LNCAP (cell line): Measurements from ENCODE around the gene FBXL15.

ENCODE experiments used
- TF ChIP-seq, protein P1 (sequence below): fragments of 450-650 bp; IDR thresholded peaks from 2 replicates; pipeline ENCODE4 v1.5.1; 2017; ENCODE audit warnings: mild to moderate bottlenecking

FBXL15 gene

DNA sequence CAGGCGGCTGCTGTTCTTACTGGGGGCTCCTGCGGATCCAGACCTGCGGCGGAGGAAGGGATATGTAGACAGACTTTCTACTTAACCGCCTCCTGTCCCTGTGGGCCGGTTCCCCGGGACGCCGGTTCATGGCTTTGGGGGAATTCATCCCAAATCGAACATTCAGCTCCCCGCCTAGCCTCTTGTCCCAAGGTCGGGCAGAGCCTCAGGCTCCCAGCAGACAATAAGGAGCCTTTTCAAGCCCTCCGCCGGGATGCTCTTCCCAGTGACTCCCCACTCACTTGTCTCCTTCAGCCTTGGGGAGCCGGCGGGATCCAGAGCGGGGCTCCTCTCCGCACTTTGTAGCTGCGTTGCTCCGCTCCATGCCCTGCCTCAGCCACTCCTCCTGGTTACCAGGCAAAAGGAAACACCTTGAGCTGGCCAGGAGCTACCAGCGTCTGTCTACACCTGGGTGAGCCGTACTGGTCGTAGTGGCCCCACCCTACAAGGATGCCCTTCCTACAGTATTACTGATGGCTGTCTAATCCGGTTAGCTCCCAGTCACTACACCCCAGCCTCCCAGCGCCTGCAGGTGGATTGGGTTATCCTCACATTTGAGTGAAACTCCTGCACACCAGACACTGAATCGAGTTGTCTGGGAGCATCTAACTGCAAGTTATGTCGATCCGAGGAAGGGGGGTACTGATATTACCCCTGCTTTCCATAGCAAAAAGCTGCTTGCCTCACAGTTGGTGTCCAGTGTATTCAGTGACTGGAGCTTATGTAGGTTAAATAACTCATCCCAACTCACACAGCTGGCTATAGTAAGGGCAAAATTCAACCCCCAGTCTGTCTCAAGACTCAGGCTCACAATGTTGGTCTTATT is 30.7 kb downstream of the FBXL15 start, which contains the start of gene C10orf95:
Gene C10orf95 (minus strand): TSS at position 439 of the 865 bp plus-strand sequence. CDS start 450 bp downstream, outside the sequence.
- TF ChIP-seq, protein P1, sequence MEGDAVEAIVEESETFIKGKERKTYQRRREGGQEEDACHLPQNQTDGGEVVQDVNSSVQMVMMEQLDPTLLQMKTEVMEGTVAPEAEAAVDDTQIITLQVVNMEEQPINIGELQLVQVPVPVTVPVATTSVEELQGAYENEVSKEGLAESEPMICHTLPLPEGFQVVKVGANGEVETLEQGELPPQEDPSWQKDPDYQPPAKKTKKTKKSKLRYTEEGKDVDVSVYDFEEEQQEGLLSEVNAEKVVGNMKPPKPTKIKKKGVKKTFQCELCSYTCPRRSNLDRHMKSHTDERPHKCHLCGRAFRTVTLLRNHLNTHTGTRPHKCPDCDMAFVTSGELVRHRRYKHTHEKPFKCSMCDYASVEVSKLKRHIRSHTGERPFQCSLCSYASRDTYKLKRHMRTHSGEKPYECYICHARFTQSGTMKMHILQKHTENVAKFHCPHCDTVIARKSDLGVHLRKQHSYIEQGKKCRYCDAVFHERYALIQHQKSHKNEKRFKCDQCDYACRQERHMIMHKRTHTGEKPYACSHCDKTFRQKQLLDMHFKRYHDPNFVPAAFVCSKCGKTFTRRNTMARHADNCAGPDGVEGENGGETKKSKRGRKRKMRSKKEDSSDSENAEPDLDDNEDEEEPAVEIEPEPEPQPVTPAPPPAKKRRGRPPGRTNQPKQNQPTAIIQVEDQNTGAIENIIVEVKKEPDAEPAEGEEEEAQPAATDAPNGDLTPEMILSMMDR = no peak

DNA sequence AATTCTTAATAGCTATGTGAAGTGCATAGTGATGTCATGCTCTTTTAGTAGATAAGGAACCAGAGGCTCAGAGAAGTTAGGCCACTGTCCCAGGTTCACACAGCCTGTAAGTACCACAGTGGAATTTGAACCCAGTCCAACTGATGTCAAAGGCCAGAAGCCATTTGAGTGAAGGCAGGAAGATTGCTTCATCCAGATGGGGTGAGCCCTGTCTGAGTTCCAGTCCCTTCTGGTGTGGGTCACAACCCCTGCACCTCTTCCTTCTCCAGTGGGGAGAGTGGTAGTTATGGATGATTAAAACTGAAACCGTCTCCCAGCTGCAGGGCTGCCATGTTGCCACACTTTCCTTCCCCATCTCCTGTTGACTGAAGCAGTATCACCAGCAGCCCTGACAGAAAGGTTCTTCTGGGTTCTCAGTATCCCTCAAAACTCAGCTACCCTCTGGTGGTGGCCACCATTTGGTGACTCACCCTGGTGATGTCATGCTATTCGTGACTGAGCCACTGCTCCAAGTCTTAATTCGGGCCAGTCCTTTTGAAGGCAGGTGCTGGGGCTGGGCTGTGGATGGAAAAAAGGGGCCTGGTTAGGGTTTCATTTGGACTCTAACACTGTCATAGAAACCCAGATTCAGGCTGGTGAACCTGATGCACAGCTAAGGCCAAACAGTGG is 32.2 kb downstream of the FBXL15 start:
- TF ChIP-seq, protein P1 = no peak

DNA sequence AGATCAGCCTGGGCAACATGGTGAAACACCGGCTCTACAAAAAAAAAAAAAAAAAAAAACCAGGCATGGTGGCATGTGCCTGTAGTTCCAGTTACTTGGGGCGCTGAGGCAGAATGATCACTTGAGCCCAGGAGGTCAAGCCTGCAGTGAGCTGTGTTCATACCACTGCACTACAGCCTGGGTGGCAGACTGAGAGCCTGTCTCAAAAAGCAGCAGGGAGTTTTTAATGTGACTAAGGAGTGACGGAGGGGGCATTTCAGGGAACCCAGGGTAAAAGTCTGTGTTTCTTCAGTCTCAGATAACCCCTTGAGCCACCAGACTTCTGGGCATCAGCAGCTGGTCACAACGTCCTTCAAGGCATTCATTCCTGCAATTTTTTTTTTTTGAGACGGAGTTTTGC is 32.9 kb downstream of the FBXL15 start:
- TF ChIP-seq, protein P1 = no peak

DNA sequence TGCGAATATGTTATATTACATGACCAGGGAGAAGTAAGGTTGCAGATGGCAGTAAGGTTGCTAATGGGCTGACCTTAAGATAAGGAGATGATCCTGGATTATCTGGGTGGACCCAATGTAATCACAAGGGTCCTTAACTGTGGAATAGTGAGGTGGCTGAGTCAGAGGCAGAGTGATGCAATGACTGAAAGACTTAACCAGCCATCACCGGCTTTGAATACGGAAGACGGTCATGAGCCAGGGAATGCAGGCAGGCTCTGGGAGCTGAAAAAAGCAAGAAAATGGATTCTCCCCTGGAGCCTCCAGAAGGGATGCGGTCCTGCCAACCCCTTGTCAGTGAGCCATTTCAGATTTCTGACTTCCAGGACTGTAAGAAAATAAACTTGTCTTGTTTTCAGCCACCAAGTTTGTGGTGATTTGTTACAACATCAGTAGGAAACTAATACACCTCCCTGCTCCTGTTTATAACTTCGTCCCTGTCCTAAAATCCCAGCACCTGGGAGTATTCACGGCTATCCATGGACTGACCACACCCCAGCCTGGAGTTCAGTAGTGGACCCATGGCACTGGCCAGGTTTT is 35.3 kb downstream of the FBXL15 start:
- TF ChIP-seq, protein P1 = no peak

DNA sequence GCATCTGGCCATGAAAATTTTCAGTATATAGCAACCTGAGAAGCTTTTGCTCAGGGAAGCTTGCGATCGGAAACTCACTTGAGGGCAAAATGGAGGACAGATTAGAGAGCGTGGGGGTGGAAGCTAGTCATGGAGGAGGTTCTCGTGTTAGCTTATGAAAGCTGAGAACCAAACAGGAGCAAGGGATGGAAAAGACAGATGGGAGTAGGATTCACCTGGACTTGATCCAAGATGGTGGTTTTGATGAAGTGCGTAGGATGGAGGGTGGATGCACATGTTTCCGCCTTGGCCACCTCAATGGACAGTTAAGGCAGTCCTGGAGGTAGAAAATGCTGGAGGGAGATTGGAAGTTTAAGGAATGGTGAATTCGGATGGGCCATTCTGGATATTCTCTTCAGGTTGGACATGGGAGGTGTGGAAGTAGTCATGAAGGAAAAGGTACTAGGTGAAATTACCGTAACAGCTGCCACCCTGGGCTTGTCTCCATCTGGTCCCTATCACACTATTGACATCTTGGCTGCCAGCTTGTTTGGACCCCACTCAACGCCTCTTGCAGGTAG is 37.0 kb downstream of the FBXL15 start:
- TF ChIP-seq, protein P1 = no peak

DNA sequence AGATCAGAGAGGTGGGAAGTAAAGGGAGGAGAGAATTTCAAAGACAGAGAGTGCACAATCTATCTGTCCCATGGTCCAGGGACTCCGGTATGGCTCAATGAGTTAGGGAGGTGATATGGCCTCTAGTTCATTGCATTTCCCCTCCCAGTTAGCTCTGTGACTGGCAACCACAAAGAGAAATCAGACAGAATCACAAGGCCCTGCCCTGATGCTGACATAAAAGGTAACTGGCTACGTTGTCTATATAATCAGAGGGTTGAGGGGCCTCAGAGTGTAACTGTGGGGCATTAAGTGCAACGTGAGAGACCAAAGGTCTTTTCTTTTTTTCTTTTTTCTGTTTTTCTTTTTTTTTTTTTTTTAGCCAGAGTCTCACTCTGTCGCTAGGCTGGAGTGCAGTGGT is 38.0 kb downstream of the FBXL15 start:
- TF ChIP-seq, protein P1 = no peak

DNA sequence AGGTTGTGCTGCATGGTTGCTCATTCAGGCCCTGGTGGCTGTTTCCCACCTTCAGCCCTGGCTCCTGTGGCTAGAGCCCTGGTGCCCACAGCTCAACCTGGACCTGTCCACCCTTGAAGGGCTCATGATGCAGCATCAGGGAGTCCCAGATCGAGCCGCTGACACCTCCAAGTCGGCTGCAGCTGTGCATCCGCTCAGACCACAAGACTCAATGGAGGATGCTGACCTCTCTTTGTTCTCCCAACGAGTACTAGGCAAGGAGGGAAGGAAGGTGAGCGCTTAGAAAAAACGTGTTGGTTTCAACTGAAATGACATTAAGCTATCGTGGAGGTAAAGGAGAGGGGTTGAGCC is 40.2 kb downstream of the FBXL15 start:
- TF ChIP-seq, protein P1 = no peak
